Breast epithelium (tissue), 3 donors: Measurements from ENCODE around the gene SPTBN1.

ENCODE experiments used
- CTCF ChIP-seq, 3 donors: fragments of 450-650 bp; IDR thresholded peaks; one replicate each; pipeline ENCODE4 v1.5.1; 2016 to 2017; ENCODE audit warnings: antibody characterized with exemption in 3 of 3, mild to moderate bottlenecking in 3 of 3, moderate library complexity in 3 of 3
- POLR2A ChIP-seq: fragments of 450-650 bp; IDR thresholded peaks from one replicate; pipeline ENCODE4 v1.6.1; 2016; ENCODE audit warnings: antibody characterized with exemption, mild to moderate bottlenecking, moderate library complexity
- POLR2AphosphoS5 ChIP-seq, 3 donors: sonication (generic); formaldehyde crosslinking; IDR thresholded peaks; one replicate each; pipeline ENCODE4 v1.6.1; 2017; ENCODE audit warnings: antibody characterized with exemption in 3 of 3

GRCh38 chr2:54430649-54431048 lies 25.5 kb upstream of the SPTBN1 start:
- TF ChIP-seq CTCF (IDR thresholded peaks at IDR 0.05) (no peak), POLR2A (no peak), POLR2AphosphoS5 (IDR thresholded peaks at IDR 0.05) (no peak)
